C1 segment of cervical spinal cord (tissue), 14 donors: ENCODE results near the gene LIMK2.
"Not testable (repeated sequence)": the region's sequence is repeated elsewhere in the genome, so short reads cannot be mapped to it uniquely, and the experiment has no call there.

ENCODE experiments used
- DNase-seq, 14 donors: peaks; one replicate each; lab custom pipeline; 2025; lab: John Stamatoyannopoulos, UW

Gene LIMK2

DNA sequence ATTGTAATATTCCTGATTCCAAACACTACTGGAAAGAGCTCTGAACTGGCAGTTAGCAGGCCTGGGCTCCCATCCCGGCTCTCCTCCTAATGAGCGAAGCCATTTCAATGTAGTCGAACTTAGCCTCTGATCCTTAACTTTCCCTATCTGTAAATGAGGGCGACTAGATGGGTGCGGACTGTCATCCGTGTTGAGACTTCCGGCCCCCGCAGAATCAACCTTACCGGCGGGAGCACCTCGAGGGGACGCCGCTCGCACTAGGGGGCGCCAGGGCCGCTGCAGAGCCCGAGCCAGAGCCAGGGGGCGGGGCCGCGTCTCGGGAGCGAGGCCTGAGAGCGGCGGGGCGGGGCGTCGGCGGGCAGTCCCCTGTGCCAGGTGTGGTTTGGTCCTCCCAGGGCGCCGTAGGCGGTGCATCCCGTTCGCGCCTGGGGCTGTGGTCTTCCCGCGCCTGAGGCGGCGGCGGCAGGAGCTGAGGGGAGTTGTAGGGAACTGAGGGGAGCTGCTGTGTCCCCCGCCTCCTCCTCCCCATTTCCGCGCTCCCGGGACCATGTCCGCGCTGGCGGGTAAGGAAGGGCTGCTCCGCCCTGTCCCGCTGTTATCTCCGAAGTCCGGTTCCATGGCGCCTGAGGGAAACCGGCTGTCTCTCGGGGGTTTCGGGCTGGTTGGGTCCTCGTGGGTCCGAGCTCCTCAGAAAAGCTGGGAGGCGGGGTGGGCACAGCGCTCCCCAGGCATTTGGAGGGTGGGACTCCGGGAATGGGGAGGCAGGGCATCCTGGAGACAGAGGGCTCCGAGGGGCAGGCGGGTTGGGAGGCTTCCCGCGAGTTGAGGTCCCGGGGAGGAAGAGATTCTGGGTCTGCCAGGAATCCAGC is at the start of gene LIMK2:
TSS of gene LIMK2 (plus strand) at position 437 of the 869 bp plus-strand sequence. CDS start at position 548, 111 bp downstream.
- peak; percentile 25 to 91 (median 81) for DNase-seq

DNA sequence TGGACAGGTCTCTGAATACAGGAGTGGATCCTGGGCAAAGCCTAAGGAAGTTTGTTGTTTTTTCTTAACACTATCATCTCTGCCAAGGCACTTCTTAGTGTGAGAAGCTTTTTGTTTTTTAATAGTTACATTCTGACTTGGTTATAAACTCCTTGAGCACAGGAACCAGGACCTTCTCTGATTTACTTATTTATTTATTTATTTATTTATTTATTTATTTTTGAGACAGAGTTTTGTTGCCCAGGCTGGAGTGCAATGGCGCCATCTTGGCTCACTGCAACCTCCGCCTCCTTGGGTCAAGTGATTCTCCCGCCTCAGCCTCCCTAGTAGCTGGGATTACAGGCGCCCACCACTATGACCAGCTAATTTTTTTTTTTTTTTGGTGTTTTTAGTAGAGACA is 41.1 kb upstream of the LIMK2 start:
- DNase-seq: no peak

DNA sequence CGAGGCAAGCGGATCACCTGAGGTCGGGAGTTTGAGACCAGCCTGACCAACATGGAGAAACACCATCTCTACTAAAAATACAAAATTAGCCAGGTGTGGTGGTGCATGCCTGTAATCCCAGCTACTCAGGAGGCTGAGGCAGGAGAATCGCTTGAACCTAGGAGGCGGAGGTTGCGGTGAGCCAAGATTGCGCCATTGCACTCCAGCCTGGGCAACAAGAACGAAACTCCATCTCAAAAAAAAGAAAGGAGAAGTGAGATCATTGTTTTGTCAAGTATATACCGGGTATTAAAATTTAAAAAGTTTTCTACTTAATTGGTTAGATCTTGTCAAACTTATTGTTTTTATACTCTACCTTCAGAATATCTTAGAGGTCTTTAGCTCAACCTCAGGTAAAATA is 40.4 kb upstream of the LIMK2 start:
- DNase-seq: not testable (repeated sequence)

DNA sequence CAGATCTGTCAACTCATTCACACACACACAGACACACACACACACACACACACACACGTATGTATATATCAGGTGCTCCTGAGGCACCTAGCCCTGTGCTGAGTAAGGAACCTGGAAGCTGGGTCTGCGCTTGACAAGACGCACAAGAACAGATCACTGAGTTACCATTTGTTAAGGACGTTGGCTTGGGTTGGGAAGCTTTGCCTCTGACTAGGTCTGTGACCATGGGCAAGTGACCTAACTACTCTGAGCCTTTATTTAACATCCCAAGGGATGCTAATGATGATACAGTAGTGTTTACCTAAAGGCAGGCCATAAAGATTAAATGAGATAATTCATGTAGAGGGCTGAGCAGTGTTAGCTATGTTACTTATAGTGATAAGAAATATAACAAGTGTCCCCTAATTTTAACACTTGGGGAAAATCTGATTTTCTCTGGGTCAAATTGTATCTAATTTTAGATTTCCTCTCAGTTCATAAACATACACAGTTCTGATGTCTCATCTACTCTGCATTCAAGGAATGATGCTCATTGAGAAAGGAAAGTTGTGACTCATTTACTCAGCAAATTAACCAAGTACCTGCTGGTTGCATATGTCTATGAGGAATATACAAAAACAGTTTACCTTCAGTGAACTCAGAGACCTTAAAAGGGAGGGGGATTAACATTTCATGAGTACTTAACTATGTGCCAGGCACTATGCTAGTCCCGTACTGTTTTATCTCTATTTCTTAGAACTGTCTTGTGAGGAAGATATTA is 38.5 kb upstream of the LIMK2 start:
- DNase-seq: no peak

DNA sequence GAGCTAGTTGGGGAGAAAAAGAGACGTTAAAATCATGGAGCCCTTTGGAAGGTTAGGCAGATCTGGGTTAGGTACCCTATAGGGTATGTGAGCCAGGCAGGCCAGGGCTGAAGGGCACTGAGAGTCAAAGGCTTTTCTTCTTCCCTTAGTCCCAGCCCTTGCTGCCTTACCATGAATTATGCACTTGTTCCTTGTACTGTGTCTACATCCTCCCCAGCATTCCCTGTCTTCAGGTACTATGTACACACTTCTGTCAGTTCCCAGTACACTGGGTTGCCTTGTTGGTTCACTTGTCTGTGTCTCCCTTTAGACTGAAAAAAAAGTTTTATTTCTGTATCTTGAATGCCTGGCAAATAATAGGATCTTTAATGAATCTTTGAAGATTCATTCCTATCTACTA is 35.2 kb upstream of the LIMK2 start:
- no peak for DNase-seq

DNA sequence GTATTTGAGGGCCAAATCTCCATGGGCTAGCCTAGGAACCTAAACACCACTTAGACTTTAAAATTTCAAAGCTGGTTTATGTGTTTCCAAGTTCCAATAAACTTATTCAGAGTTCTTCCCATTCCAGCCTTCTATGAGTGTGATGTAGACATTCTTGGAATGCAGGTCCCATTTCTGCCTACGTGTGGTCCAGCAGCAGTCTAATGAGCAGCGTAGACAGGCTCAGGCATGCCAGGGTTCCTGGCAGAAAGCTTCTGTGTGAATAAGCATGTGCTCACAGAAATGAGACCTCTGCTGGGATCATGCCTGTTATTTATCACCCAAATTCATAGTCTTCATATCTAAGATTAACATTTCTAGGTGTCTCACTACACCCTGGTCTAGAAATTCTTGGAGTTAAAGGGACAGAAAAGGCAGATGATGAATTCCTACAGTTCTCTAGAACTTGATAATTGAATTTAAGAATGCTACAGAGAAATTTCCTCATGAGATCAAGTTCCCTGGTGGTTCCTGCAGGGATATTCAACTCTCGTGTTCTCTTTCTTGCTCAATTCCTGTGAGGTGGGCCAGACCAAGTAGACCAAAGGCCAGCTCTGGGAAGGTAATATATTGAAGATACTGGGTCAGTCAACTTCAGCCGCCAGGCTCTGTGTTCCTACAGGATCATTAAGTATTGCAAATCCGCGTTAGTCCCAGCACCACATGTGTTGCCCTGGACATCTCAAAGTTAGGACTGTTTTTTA is 34.5 kb upstream of the LIMK2 start:
- no peak for DNase-seq

DNA sequence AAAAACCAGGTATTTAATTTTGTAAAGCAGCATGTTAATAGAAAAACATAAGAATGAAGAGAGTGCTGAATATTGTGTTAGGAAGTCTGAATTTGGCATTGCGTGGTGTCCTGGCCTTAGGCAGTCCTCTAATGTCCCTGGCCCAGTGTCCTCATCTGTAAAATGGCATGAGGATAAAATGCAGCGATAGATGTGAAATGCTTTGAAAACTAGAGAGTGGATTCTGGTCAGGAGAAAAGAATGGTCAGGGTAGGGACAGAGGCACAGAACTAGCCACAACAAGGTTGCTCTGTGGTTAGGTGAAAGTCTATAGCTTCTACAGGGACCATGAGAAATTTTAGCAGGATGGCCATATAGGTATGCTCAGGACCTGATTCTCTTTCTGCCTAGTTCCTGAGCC is 33.2 kb upstream of the LIMK2 start:
- no peak for DNase-seq

DNA sequence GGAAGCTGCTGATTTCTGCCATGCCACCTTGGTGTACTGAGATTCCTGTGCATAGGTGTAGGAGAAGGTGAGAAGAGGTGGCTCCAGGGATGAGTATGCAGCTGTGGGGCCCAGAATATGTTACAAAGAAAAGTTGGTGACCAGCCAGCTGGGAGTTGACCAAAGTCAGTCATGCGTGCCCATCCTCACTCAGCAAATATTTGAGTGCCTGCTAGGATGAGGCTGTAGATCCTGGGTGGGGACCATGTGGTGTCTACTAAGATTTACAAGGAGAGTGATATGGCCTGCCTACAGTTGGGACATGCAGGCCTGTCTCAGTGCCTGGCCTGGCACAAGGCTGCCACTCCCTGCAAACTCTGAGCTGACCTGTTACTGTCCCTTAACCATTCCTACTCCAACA is 32.8 kb upstream of the LIMK2 start:
- no peak for DNase-seq

DNA sequence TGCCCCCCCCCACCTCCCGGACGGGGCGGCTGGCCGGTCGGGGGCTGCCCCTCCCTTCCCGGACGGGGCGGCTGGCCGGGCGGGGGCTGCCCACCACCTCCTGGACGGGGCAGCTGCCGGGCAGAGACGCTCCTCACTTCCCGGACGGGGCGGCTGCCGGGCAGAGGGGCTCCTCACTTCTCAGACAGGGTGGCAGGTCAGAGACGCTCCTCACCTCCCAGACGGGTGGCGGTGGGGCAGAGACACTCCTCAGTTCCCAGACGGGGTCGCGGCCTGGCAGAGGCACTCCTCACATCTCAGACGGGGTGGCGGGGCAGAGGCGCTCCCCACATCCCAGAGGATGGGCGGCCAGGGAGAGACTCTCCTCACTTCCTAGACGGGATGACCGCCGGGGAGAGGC is 28.1 kb upstream of the LIMK2 start:
- DNase-seq: peak in 2 of 14 donors; percentile 2 to 12

DNA sequence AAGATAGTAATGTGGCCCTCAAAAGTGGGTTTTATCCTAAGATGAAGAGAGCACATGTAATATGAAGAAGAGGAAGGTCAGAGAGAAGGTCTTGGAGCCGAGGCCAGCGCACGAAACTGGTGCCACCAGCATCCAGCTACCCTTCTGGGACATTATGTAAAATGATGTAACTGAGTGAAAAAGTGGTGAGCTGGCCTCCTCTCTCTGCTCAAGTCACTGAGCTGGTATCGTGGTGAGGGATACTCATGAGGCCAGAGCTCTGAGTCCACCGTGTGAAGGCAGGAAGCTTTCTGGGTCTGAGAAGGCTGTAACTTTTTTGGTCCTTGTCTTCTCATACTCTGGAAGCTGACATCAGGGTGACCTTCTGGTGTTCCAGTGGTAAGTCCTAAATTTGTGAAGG is 27.0 kb upstream of the LIMK2 start:
- no peak for DNase-seq

DNA sequence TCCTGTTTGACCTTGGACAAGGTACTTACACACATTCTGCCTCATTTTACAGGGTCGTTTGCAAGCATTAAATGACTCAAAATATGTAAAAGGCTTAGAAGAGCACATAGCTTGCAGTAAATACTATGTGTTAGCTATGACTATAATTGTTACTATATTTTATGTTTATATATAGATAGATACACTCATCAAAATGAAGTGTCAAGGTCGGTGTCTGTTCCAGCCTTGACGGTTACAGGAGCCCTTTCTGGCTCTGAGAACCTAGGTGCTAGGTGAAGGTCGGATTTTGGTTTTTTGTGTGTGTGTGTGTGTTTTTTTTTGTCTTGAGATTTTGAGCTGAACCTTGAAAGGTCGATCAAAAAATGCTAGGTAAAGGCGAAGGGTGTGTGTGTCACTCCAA is 24.5 kb upstream of the LIMK2 start:
- DNase-seq: no peak

DNA sequence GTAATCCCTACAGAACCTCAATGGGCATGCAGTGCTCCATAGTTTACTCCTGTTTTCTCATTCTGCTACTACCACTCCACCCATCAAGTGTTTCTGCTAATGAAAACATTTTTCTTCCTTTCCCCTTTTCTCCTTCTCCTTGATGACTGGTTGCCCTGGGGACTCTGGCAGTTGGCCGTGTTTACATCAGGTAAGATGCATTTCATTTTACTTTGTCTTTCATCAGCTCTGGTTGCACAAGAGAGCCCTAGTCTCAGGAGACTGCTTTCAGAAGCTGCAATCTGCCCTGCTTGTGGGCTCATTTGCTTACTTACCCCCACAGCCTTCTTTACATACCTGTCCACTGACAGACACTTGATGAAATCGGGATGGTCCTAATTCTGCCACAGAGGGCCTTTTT is 19.6 kb upstream of the LIMK2 start:
- no peak for DNase-seq

DNA sequence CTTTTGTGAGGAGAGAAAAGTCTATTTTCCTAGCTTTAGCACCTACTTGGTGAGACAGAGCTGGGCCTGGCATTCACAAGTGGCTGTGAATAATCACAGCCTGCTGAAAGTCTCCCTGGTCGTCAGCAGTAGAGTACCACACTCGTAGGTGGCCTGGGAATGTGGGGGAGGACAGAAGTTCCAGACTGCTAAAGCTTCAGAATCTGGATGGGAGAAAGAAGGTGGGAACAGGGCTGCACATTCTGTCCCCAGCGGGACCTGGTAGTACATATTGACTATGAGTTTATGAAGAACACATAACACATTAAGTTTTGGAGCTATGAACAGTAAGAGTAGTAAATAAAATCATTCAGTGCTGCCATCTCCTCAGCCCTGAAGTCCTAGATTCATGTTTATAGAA is 19.0 kb upstream of the LIMK2 start:
- no peak for DNase-seq

DNA sequence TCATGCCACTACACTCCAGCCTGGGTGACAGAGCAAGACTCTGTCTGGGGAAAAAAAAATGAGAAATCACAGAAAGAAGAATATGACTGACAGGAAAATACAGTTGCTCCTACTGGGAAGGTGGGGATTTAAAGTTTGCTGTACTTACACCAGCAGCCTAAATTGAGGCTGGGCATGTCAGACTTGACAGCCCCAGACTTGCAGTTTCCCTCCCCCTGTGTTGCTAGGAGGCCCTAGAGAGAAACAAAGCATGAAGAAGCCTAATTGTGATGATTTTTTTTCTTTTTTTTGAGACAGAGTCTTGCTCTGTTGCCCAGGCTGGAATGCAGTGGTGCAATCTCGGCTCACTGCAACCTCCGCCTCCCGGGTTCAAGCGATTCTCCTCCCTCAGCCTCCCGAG is 17.4 kb upstream of the LIMK2 start:
- DNase-seq: not testable (repeated sequence)

DNA sequence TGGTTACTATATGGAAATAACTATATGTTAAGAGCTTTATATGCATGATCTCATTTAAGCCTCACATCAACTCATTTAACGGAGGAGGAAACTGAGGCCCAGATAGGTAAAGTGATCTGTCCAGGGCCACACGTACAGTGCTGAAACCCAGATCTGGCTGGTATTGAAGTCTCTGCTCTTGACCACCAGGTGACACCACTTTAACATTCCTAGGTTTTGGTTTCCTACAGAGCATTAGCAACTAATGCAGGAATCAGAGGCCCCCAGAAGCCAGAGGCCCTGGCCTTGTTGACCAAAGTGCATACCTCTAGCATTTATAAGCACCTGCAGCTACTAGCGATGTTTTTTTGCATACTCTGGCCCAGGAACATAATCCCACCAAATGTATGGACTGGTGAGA is 12.9 kb upstream of the LIMK2 start:
- DNase-seq: no peak

DNA sequence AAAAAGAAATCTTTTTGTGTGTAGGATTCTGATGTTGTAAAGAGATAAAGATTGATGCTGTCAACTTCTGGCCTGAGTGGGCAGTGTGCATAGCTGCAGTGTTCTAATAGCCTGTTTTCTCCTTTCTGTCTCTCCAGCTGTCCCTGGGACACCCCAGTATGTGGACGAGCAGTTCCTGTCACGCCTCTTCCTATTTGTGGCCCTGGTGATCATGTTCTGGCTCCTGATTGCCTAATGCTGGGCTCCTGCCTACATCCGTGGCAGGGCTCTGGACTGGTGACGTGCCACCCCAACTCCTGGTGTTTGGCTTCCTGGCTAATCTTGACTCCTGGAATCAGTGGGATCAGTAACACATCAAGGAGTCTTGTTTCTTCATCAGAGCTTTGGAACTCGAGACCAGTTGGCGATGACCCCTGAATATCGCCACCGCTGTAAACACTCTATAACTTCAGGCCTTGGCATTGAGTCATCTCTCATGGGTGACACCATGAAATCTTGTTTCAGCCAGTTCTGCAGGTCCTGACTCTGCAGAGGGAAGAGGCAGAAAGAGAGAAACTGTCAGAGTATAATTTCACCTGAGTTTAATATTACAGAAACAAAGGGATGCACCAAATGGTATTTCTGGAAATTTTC is 7.6 kb upstream of the LIMK2 start:
- not testable (repeated sequence) for DNase-seq

DNA sequence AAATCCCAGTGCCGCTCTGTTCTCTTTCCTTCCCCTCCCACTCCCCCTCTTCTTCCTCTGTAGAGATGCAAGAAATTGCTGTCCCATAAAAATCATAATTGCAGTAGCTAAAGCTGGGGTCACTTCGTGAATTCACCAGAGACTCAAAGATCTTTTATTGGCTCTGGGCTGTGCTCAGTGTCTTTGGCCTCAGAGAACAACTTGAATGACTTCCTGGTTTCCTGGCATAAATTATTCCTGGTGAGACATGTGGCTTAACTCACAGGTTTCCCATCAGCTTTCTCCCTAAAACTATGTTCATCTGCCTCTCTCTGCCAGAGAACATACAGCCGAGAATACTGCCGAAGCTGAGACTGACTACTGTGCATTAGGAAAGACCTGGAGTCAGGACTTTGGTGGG is 7.0 kb upstream of the LIMK2 start:
- not testable (repeated sequence) for DNase-seq

DNA sequence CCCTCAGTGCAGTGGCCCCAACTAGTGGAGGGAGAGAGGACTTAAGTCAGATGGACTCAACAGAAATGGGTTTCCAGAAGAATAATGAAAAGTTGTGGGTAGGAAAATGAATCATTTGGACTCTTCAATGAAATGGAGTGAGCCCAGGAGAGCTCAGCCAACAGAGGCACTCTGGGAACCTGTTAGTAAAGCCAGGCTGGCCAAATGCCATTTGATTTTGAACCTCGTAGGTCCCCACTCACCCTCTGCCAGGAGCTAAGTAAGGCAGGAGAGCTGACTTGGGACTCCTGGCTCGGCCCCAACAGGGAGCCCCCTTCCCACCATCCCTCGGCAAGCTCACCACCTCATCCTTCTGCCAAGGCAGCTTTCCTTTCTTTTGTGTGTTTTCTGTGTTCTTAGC is 5.6 kb upstream of the LIMK2 start:
- not testable (repeated sequence) for DNase-seq

DNA sequence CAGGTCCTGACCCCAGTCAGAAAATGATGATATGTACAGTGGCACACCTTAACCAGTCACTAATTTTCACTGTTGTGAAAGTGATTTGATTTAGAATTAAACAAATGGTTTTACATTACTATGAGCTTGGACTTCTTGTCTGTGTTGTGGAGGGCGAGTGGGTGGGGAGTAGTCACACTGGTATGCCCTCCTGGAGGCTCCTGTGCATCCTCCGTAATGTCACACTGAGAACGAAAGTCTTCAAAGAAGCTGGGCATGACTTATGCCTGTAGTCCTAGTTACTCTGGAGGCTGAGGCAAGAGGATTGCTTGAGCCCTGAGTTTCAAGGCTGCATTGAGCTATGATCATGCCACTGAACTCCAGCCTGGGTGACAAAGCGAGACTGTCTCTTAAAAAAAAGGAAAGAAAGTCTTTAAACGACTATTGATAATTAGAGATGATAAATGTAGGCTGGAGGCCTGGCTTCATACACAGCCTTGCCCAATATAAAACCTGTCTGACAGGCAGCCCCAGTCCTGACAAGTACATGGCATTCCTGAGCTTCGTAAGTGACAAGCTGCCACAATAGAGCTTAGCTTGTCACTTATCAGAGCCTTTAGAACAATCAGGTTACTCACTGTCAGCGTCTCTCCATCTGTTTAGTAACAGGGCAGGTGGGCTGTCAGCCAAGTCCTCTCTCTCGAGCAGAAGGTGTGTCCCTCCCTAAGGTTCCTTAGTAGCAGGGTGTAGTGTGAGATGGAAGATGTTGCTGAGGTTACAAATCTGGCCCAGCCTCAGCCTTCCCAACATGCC is 5.0 kb upstream of the LIMK2 start:
- DNase-seq: peak in 1 of 14 donors; percentile 85

DNA sequence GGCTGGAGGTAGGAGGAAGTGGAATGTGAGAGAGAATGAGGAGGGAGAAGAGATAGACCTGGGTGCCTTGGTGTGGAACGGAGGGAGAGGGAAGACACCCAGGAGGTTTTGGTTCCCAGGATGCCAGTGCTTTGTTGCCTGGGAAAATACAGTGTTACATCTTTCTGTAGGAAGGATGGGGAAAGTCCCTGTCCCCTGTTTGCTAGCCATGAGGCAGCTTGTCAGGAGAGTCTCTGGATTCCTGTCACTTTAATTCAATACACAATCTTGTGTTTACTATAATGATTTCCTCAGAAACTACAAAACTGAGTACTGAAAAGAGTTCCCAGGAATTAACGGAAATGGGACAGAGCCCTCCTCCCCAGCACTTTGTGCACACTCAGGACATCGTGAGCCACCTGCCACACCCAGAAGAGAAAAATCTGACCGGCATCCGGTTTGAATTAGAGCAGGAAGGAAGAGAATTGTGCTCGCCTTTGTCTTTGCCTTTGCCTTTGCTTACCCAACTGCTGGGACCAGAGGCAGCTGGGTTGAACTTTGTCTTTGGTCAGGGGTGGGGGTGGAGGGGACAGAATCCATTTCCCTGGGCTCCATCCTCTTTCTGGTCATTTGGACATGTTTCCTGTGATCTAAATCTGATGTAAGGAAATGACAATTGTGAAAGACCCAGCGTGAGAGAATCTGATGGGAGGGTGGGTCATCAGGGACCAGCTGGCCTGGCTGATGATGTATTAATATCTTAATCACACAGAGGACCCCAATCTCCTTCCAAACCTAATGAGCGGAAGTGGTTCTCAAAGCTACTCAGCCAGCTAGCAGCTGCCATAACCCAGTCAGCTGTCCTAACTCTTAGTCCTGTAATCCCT is 1.3 kb upstream of the LIMK2 start:
- no peak for DNase-seq
